CD14-positive monocyte (primary cell): ENCODE data around the gene FRMD6. TPM values are rescaled to one million over a fixed set of nuclear protein-coding genes. Genes with fewer than 3 reads are reported as not detected.

ENCODE experiments used
- DNase-seq, 3 donors: peaks; one replicate each; pipeline ENCODE4 v3.0.0-alpha.2; 2011 to 2022
- H2AFZ ChIP-seq: 2 replicates; pipeline ENCODE4 v1.6.0; 2012; ENCODE audit warnings: mild to moderate bottlenecking, low read depth, low read length, inconsistent platforms; ENCODE audit not compliant: insufficient read depth, poor library complexity, severe bottlenecking
- H3K27ac ChIP-seq, 2 donors: 1 replicate in 1 of 2; 2 replicates in 1 of 2; pipeline ENCODE4 v1.5.1; 2012 to 2013; ENCODE audit warnings: low read length in 2 of 2, control low read depth in 1 of 2, inconsistent platforms in 1 of 2, low read depth in 1 of 2, mild to moderate bottlenecking in 1 of 2
- H3K27me3 ChIP-seq, 2 donors: one replicate each; pipeline versions ENCODE4 v1.6.0 to v1.6.1; 2011 to 2013; ENCODE audit warnings: low read length in 2 of 2; ENCODE audit not compliant: control insufficient read depth in 2 of 2, insufficient read depth in 2 of 2
- H3K36me3 ChIP-seq, 2 donors: replicated peaks in 1 of 2; 1 replicate in 1 of 2; 2 replicates in 1 of 2; pipeline versions ENCODE4 v1.5.1 to v1.6.1; 2012 to 2013; ENCODE audit warnings: low read length in 2 of 2, control low read depth in 1 of 2, inconsistent platforms in 1 of 2, mild to moderate bottlenecking in 1 of 2; ENCODE audit not compliant: insufficient read depth in 2 of 2, control insufficient read depth in 1 of 2
- H3K4me1 ChIP-seq, 2 donors: 1 replicate in 1 of 2; 2 replicates in 1 of 2; pipeline versions ENCODE4 v1.5.1 to v1.6.1; 2012 to 2013; ENCODE audit warnings: low read length in 2 of 2, control low read depth in 1 of 2, inconsistent platforms in 1 of 2, mild to moderate bottlenecking in 1 of 2, moderate library complexity in 1 of 2; ENCODE audit not compliant: insufficient read depth in 2 of 2, control insufficient read depth in 1 of 2
- H3K4me2 ChIP-seq: replicated peaks from 2 replicates; pipeline ENCODE3; 2012; ENCODE audit warnings: low read length, moderate library complexity, mild to moderate bottlenecking; ENCODE audit not compliant: poor library complexity, severe bottlenecking; ENCODE audit errors: extremely low read depth
- H3K4me3 ChIP-seq, 3 experiments: fragments of 200-600 bp in 1 of 3; sonication (generic) in 1 of 3; replicated peaks in 1 of 3; 1 replicate in 2 of 3; 2 replicates in 1 of 3; pipeline ENCODE4 v1.5.1; 2011 to 2013; ENCODE audit warnings: low read length in 3 of 3, mild to moderate bottlenecking in 3 of 3, control low read depth in 2 of 3, low read depth in 2 of 3, inconsistent platforms in 1 of 3, moderate library complexity in 1 of 3
- H3K79me2 ChIP-seq: 2 replicates; pipeline ENCODE4 v1.6.0; 2012; ENCODE audit warnings: mild to moderate bottlenecking, control low read depth, inconsistent platforms, low read length, moderate library complexity; ENCODE audit not compliant: insufficient read depth
- H3K9ac ChIP-seq: 2 replicates; pipeline ENCODE4 v1.6.0; 2017; ENCODE audit warnings: low read length, mild to moderate bottlenecking; ENCODE audit not compliant: insufficient read depth, poor library complexity, severe bottlenecking
- H3K9me3 ChIP-seq, 2 donors: replicated peaks in 1 of 2; 1 replicate in 1 of 2; 2 replicates in 1 of 2; pipeline versions ENCODE4 v1.5.1 to v1.6.1; 2012 to 2013; ENCODE audit warnings: low read length in 2 of 2, control low read depth in 1 of 2; ENCODE audit not compliant: control insufficient read depth in 1 of 2, insufficient read depth in 1 of 2
- H4K20me1 ChIP-seq: 2 replicates; pipeline ENCODE4 v1.6.0; 2012; ENCODE audit warnings: mild to moderate bottlenecking, low read length, control low read depth, moderate library complexity; ENCODE audit not compliant: insufficient read depth
- H3K27ac Mint-ChIP-seq, 7 donors: one replicate each; pipeline ENCODE4 v1.8.0; 2020; ENCODE audit warnings: mild to moderate bottlenecking in 7 of 7, mixed read lengths in 7 of 7, moderate library complexity in 6 of 7, inconsistent platforms in 2 of 7
- H3K27me3 Mint-ChIP-seq, 3 donors: one replicate each; pipeline ENCODE4 v1.8.0; 2021 to 2022; ENCODE audit warnings: low read depth in 3 of 3, mild to moderate bottlenecking in 3 of 3, mixed read lengths in 3 of 3, moderate library complexity in 3 of 3, inconsistent platforms in 1 of 3
- H3K36me3 Mint-ChIP-seq, 2 donors: one replicate each; pipeline ENCODE4 v1.8.0; 2020; ENCODE audit warnings: mixed read lengths in 2 of 2, inconsistent platforms in 1 of 2, mild to moderate bottlenecking in 1 of 2
- H3K4me1 Mint-ChIP-seq: one replicate; pipeline ENCODE4 v1.8.0; 2020; ENCODE audit warnings: mild to moderate bottlenecking, mixed read lengths
- H3K4me3 Mint-ChIP-seq, 2 donors: one replicate each; pipeline ENCODE4 v1.8.0; 2020; ENCODE audit warnings: mild to moderate bottlenecking in 2 of 2, mixed read lengths in 2 of 2, moderate library complexity in 1 of 2
- H3K9me3 Mint-ChIP-seq, 7 donors: one replicate each; pipeline ENCODE4 v1.8.0; 2020 to 2022; ENCODE audit warnings: mixed read lengths in 7 of 7, mild to moderate bottlenecking in 6 of 7, moderate library complexity in 6 of 7, inconsistent platforms in 2 of 7
- CTCF ChIP-seq: fragments of 200-600 bp; IDR thresholded peaks from one replicate; pipeline ENCODE4 v1.8.0; 2022; ENCODE audit warnings: antibody characterized with exemption, mild to moderate bottlenecking
- WGBS: methylation state at CpG from one replicate; pipeline ENCODE4 v1.1.5; 2013; ENCODE audit warnings: missing lambda C conversion rate; ENCODE audit not compliant: insufficient coverage; 5-methylcytosine and 5-hydroxymethylcytosine counted together
- intact Hi-C, 2 donors: fragments of 100-400 bp; cut with micrococcal nuclease; formaldehyde crosslinking; loops; one replicate each; pipeline versions ENCODE4 v1.15.0 to v1.15.1; 2023
- polyA plus RNA-seq, 3 donors: library from polyadenylated mRNA; depleted of rRNA in 1 of 3; unstranded in 2 of 3; stranded (reverse) in 1 of 3; fragments of 300-500 nt in 2 of 3; fragments of >200 nt in 1 of 3; fragmentation: Illumina TruSeq in 2 of 3; gene quantifications; 1 replicate in 2 of 3; 2 replicates in 1 of 3; pipeline ENCODE4 v1.2.3, GENCODE V29; 2012 to 2021

The FRMD6 gene
- polyA plus RNA-seq, 3 donors, result 0.12 to 0.25 (median 0.12) TPM

- H3K79me2 ChIP-seq, result no peaks in the 10 kb centered on the region
- intact Hi-C loops, result no loop called here
Observed at GRCh38 chr14:51681411-51681810, 29.7 kb downstream of the FRMD6 start.

GRCh38 chr14:51682411-51682810, 30.7 kb downstream of the FRMD6 start:
- no peaks in the 10 kb centered on the region for H3K36me3 ChIP-seq
- Mint-ChIP-seq H3K27me3 (peaks cover 0 to 2% (median 2%) of the 10 kb centered on the region in 3 donors), H3K4me1 (no peaks in the 10 kb centered on the region), H3K36me3 (no peaks in the 10 kb centered on the region), H3K4me3 (no peak overlapping the region), H3K27ac (no peak overlapping the region), H3K9me3 (no peaks in the 10 kb centered on the region)
- H3K27me3 ChIP-seq, result no peaks in the 10 kb centered on the region
- intact Hi-C loops, result no loop called here
- H3K4me2 ChIP-seq, result no peak overlapping the region
- no peaks in the 10 kb centered on the region for H3K4me1 ChIP-seq
- H3K27ac ChIP-seq, result no peak overlapping the region
- H4K20me1 ChIP-seq, result no peaks in the 10 kb centered on the region
- H3K9me3 ChIP-seq, result no peaks in the 10 kb centered on the region
- DNase-seq, result no peak
- H3K4me3 ChIP-seq, result no peak overlapping the region
- no peak overlapping the region for H2AFZ ChIP-seq
- no peaks in the 10 kb centered on the region for H3K79me2 ChIP-seq
- WGBS, result no CpG with 5 or more reads among the region's 1 CpG
- no peak for TF ChIP-seq CTCF
- no peak overlapping the region for H3K9ac ChIP-seq

More at GRCh38 chr14:51681411-51681810, 29.7 kb downstream of the FRMD6 start:
- H3K36me3 Mint-ChIP-seq, result no peaks in the 10 kb centered on the region
- no peak for TF ChIP-seq CTCF
- no peaks in the 10 kb centered on the region for H3K9me3 Mint-ChIP-seq
- H4K20me1 ChIP-seq, result no peaks in the 10 kb centered on the region
- no peak overlapping the region for H3K27ac Mint-ChIP-seq
- H3K36me3 ChIP-seq, result no peaks in the 10 kb centered on the region
- H3K27ac ChIP-seq, result no peak overlapping the region
- H2AFZ ChIP-seq, result no peak overlapping the region
- H3K4me1 Mint-ChIP-seq, result no peaks in the 10 kb centered on the region
- no peak overlapping the region for H3K4me3 Mint-ChIP-seq
- no peaks in the 10 kb centered on the region for H3K9me3 ChIP-seq
- H3K4me3 ChIP-seq, result no peak overlapping the region
- no peak for DNase-seq
- H3K27me3 Mint-ChIP-seq, result peaks cover 0 to 2% (median 2%) of the 10 kb centered on the region in 3 donors
- H3K4me2 ChIP-seq, result no peak overlapping the region
- no CpG with 5 or more reads among the region's 1 CpG for WGBS
- no peak overlapping the region for H3K9ac ChIP-seq
- no peaks in the 10 kb centered on the region for H3K27me3 ChIP-seq
- H3K4me1 ChIP-seq, result no peaks in the 10 kb centered on the region
